Small intestine (tissue), 7 donors: Measurements from ENCODE around the gene IL1R2. TPM values are rescaled to one million over a fixed set of nuclear protein-coding genes. Genes with fewer than 3 reads are reported as not detected.

Experiments
- DNase-seq, 2 donors: peaks; one replicate each; pipeline versions ENCODE4 v3.0.0 to v3.0.0-alpha.2; 2013
- FAIRE-seq: peaks from 2 replicates; lab custom pipeline; 2012; peaks lifted over from hg19 to GRCh38; lab: Jason Lieb, UNC
- H3K27ac ChIP-seq, 3 donors: one replicate each; pipeline ENCODE4 v1.5.1; 2013; ENCODE audit warnings: low read length in 2 of 3, mild to moderate bottlenecking in 2 of 3, control low read depth in 1 of 3, inconsistent platforms in 1 of 3, low read depth in 1 of 3, moderate library complexity in 1 of 3
- H3K27me3 ChIP-seq, 3 donors: one replicate each; pipeline ENCODE4 v1.6.1; 2013; ENCODE audit warnings: low read length in 3 of 3, inconsistent platforms in 1 of 3; ENCODE audit not compliant: control insufficient read depth in 3 of 3, insufficient read depth in 3 of 3
- H3K36me3 ChIP-seq, 3 donors: one replicate each; pipeline ENCODE4 v1.6.1; 2013; ENCODE audit warnings: low read length in 3 of 3, inconsistent platforms in 1 of 3, low read depth in 1 of 3, mild to moderate bottlenecking in 1 of 3, moderate library complexity in 1 of 3; ENCODE audit not compliant: control insufficient read depth in 3 of 3, insufficient read depth in 2 of 3
- H3K4me1 ChIP-seq, 3 donors: one replicate each; pipeline ENCODE4 v1.6.1; 2013; ENCODE audit warnings: low read length in 2 of 3, inconsistent platforms in 1 of 3, low read depth in 1 of 3, mild to moderate bottlenecking in 1 of 3, moderate library complexity in 1 of 3; ENCODE audit not compliant: control insufficient read depth in 3 of 3, insufficient read depth in 2 of 3
- H3K4me3 ChIP-seq, 3 donors: one replicate each; pipeline ENCODE4 v1.5.1; 2013; ENCODE audit warnings: low read length in 3 of 3, control low read depth in 1 of 3, inconsistent platforms in 1 of 3, low read depth in 1 of 3, mild to moderate bottlenecking in 1 of 3, moderate library complexity in 1 of 3
- H3K9me3 ChIP-seq, 2 donors: one replicate each; pipeline ENCODE4 v1.6.1; 2013; ENCODE audit warnings: low read depth in 1 of 2, low read length in 1 of 2; ENCODE audit not compliant: control insufficient read depth in 2 of 2, insufficient read depth in 1 of 2
- WGBS, 3 donors: extraction: QIAGEN DNeasy Blood & Tissue Kit; methylation state at CpG; one replicate each; pipeline ENCODE4 v1.1.7; 2013; 5-methylcytosine and 5-hydroxymethylcytosine counted together
- polyA plus RNA-seq, 4 donors: library from polyadenylated mRNA; stranded (reverse) in 3 of 4; unstranded in 1 of 4; fragments of 200-250 nt in 3 of 4; fragments of 120-200 nt in 1 of 4; gene quantifications; one replicate each; pipeline versions ENCODE4 v1.2.1 to v1.2.3, GENCODE V29; 2013
- donor health status: healthy with polysubstance abuse.
- donor health status: control.
- donor health status: control.
- donor health status: Bipolar disorder and iron deficiency.
- donor health status: healthy.

Gene IL1R2
- polyA plus RNA-seq, 4 donors: 1.5 to 5.2 (median 2.7) TPM

DNA sequence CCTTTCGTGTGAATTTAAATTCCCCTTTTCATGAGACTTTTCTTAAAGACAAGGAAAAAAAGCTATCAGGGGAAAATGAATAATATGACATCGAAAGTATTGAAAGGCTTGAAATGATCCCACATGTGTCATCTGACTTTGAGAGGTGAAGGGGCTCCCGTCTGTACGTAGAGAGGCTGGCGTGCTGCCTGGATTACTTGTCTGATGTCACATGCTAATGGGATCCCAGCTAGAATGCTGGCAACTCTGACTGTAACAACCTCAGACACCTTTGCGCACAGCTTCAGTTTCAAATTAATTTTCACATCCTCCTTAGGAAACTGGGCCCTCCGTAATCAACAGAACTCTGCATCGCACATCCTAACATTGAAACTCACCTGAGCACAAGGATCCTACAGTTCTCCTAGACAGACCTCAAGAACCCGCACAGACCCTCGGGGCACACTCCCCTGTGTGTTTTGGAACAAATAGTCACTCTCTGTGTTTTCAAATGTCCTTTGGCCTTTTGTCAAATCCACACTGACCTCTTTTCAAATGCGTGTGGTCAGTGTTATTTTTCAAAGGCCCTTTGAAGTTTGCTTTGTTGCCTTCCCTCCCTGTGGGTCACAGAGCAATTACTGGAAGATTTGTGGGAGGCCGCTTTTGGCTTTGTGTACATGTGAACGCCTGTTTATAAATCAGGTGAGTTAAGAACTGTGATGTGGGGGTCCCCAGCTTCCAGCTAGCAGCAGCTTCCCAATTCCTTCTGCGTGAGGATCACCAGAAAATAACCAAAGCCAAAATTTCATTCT, 65.9 kb downstream of the IL1R2 start:
- Histone ChIP-seq H3K4me3 (no peak overlapping the region), H3K4me1 (peaks cover 0 to 13% (median 0%) of the 10 kb centered on the region in 3 donors), H3K9me3 (no peaks in the 10 kb centered on the region), H3K27me3 (no peaks in the 10 kb centered on the region), H3K36me3 (no peaks in the 10 kb centered on the region), H3K27ac (peak overlapping the region in 2 of 3 donors; percentile 2 to 72)
- DNase-seq: no peak
- FAIRE-seq: no peak
- 70 to 75% (median 71%) methylated on average over 14 of the region's 14 CpGs for WGBS, 3 donors

DNA sequence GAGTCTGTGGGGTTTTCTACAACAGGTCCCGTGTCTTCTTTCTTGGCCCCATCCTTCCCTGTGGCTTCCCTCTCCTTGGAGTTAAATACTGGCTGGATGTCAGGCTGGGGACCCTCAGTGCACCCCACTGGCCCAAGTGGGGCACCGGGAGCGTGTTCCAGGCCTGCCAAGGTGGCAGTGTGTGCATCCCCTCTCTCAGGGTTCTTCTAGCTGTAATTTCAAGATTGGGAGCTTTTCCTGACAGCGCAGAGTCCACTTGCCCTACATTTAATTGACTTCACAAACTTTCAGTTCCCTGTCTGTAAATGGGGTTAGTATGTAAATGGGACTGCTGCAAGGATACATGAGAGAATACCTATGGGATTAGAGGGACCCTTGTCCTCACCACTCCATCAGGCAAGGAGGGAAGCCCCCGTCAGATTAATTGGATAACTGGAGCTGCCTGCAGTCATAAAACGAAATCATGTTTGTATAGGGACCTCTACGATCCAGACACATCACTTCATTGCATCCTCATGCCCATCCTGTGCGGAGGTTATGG, 66.6 kb downstream of the IL1R2 start:
- FAIRE-seq: no peak
- Histone ChIP-seq H3K9me3 (no peaks in the 10 kb centered on the region), H3K27me3 (no peaks in the 10 kb centered on the region), H3K4me3 (no peak overlapping the region), H3K27ac (peak overlapping the region in 1 of 3 donors; percentile 67), H3K4me1 (peaks cover 0 to 19% (median 1%) of the 10 kb centered on the region in 3 donors), H3K36me3 (no peaks in the 10 kb centered on the region)
- no peak for DNase-seq
- 70 to 86% (median 80%) methylated on average over 8 of the region's 8 CpGs for WGBS, 3 donors

GRCh38 chr2:102059151-102059550, 67.4 kb downstream of the IL1R2 start:
- H3K4me3 ChIP-seq: no peak overlapping the region
- FAIRE-seq (no peak), DNase-seq (no peak)
- peak overlapping the region in 1 of 3 donors; percentile 47 for H3K27ac ChIP-seq
- WGBS, 3 donors: 57 to 71% (median 63%) methylated on average over 1 of the region's 1 CpG
- no peaks in the 10 kb centered on the region for H3K36me3 ChIP-seq
- H3K27me3 ChIP-seq: no peaks in the 10 kb centered on the region
- H3K9me3 ChIP-seq: no peaks in the 10 kb centered on the region
- peaks cover 0 to 27% (median 4%) of the 10 kb centered on the region in 3 donors for H3K4me1 ChIP-seq

DNA sequence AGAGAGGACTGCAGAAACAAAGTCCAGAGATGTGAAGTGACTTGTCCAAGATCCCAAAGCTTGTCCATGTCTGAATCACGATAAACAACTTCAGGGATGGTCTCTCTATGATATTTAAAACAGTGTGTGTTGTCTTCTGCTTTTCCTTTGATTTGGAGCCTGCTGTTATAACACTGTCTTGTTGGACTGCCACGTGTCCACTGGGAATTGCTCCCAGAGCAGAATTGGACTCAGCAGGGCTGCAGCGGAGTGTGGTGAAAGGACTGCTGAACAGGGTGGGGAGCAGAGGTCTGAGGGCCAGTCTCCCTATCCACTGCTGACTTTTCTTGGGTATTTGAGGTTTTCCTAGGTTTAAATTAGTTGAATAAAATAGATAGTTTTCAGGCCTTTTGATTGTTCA, 68.3 kb downstream of the IL1R2 start:
- Histone ChIP-seq H3K27ac (peak overlapping the region in 1 of 3 donors; percentile 32), H3K36me3 (no peaks in the 10 kb centered on the region), H3K27me3 (no peaks in the 10 kb centered on the region), H3K9me3 (peaks cover 0 to 3% of the 10 kb centered on the region in 2 donors), H3K4me1 (peaks cover 0 to 36% (median 4%) of the 10 kb centered on the region in 3 donors), H3K4me3 (no peak overlapping the region)
- DNase-seq: no peak
- no peak for FAIRE-seq
- WGBS, 3 donors: 67 to 74% (median 69%) methylated on average over 3 of the region's 3 CpGs

DNA sequence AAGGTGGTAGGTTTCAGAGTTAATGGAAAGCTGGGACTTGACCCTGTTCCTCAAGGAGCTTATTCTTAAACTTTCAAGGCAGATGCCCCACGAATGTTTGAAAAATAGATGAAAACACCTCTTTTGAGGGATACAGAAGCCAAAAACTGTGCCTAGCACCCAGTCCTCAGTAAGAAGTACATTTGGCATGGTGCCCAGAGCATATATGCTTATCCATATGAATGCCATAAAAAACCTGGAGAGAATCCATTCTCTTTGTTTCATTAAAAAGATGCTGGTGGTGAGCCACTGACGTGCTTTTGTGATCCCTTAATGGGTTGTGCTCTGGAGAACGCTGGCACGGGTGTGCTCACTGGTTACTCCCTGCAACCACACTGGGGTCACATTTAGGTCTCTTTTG, 69.0 kb downstream of the IL1R2 start:
- Histone ChIP-seq H3K4me1 (peaks cover 0 to 36% (median 4%) of the 10 kb centered on the region in 3 donors), H3K27me3 (no peaks in the 10 kb centered on the region), H3K9me3 (peaks cover 0 to 11% of the 10 kb centered on the region in 2 donors), H3K36me3 (no peaks in the 10 kb centered on the region), H3K4me3 (no peak overlapping the region), H3K27ac (peak overlapping the region in 1 of 3 donors; percentile 79)
- WGBS, 3 donors: 78 to 82% (median 81%) methylated on average over 4 of the region's 4 CpGs
- DNase-seq: no peak
- no peak for FAIRE-seq

GRCh38 chr2:102061286-102061699, 69.5 kb downstream of the IL1R2 start:
- WGBS, 3 donors: 82 to 90% (median 88%) methylated on average over 7 of the region's 7 CpGs
- no peak for FAIRE-seq
- DNase-seq: no peak
- no peaks in the 10 kb centered on the region for H3K36me3 ChIP-seq
- H3K27ac ChIP-seq: peak overlapping the region in 1 of 3 donors; percentile 79
- peaks cover 0 to 15% of the 10 kb centered on the region in 2 donors for H3K9me3 ChIP-seq
- peaks cover 0 to 36% (median 4%) of the 10 kb centered on the region in 3 donors for H3K4me1 ChIP-seq
- no peak overlapping the region for H3K4me3 ChIP-seq
- no peaks in the 10 kb centered on the region for H3K27me3 ChIP-seq

DNA sequence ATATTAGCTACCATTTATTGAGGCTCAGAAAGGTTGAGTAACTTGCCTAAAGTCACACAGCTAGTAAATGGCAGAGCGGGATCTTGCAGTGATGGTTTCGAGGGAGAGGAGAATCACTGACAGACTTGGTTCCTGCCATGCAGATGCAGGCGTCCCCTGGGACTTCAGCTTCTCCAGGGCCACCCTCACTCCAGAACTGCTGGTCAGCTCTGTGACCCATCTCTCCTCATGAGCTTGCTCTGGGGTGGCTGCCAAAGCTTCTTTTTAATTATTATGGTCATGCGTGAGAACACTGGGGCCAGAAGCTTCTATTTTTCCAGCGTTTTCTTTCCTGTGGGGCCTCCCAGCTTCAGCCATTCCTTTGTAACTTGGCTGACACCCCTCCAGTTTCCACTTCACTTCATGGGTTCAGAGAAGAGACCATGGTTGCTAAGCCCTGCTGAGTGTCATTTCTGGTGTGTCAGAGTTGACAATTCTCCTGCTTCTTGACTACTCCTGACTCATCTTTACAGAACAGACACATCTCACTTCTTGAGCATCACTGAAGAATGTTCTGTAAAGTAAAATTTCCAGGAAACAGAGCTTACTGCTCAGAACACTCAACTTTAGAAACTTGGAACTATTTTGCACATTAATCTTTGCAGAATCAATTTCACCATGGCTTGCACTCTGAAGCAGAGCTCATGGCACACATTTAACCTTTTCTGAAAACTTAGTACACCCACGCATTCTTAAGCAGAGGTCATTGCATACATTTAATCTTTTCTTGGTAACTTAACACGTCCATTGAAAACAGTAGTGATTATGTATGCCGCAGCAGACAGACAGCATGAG, 70.4 kb downstream of the IL1R2 start:
- 60 to 73% (median 69%) methylated on average over 8 of the region's 8 CpGs for WGBS, 3 donors
- peaks cover 0 to 36% (median 4%) of the 10 kb centered on the region in 3 donors for H3K4me1 ChIP-seq
- no peak for FAIRE-seq

DNA sequence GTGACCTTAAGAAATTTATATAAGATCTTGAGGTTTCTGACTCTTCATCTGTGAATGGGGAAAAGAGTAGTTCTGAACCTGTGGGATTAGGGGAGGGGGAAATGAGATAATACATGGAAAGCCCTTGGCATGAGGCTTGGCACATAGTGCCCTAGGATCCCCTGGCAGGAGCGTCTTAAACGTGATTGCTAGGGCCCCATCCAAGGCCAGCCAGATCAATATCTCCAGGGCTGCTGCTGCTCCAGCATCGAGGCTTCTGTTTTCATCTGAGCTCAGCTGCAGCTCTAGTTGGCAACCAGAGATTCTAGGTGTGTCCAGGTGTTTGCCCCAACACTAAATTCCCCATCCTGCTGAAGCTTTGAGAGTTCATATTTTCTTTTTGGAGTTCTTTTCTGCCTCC, 71.0 kb downstream of the IL1R2 start:
- Histone ChIP-seq H3K4me3 (no peak overlapping the region), H3K36me3 (no peaks in the 10 kb centered on the region), H3K9me3 (peaks cover 0 to 18% of the 10 kb centered on the region in 2 donors), H3K27me3 (no peaks in the 10 kb centered on the region), H3K4me1 (peaks cover 0 to 36% (median 4%) of the 10 kb centered on the region in 3 donors), H3K27ac (peak overlapping the region in 2 of 3 donors; percentile 19 to 91)
- WGBS, 3 donors: 7 to 29% (median 24%) methylated on average over 3 of the region's 3 CpGs
- FAIRE-seq (no peak), DNase-seq (no peak)

More for the DNA sequence above, 70.4 kb downstream of the IL1R2 start:
- peaks cover 0 to 15% of the 10 kb centered on the region in 2 donors for H3K9me3 ChIP-seq
- H3K27me3 ChIP-seq: no peaks in the 10 kb centered on the region
- H3K36me3 ChIP-seq: no peaks in the 10 kb centered on the region
- H3K27ac ChIP-seq: peak overlapping the region in 2 of 3 donors; percentile 41 to 91
- no peak overlapping the region for H3K4me3 ChIP-seq
- DNase-seq: peak in 1 of 2 donors; percentile 15
